GM19099 (cell line): ENCODE measurements around the gene HOXD8.

Experiments used
- POLR2A ChIP-seq: IDR thresholded peaks from 3 replicates; pipeline ENCODE4 v1.6.1; 2011; ENCODE audit warnings: low read depth; ENCODE audit not compliant: insufficient read length; ENCODE audit errors: extremely low read depth

HOXD8 gene

GRCh38 chr2:176158186-176158591 lies 28.7 kb downstream of the HOXD8 start:
- no peak for TF ChIP-seq POLR2A

- no peak for TF ChIP-seq POLR2A
Observed at GRCh38 chr2:176158855-176159662, 29.6 kb downstream of the HOXD8 start.

GRCh38 chr2:176159663-176160250 lies 30.3 kb downstream of the HOXD8 start:
- TF ChIP-seq POLR2A = no peak

- TF ChIP-seq POLR2A = no peak
Observed at GRCh38 chr2:176160251-176160985, 30.9 kb downstream of the HOXD8 start.

GRCh38 chr2:176160986-176161824 lies 31.7 kb downstream of the HOXD8 start:
- TF ChIP-seq POLR2A = no peak

- TF ChIP-seq POLR2A = no peak
Observed at GRCh38 chr2:176161825-176162626, 32.5 kb downstream of the HOXD8 start.

GRCh38 chr2:176162911-176163671 lies 33.6 kb downstream of the HOXD8 start:
- TF ChIP-seq POLR2A = no peak

GRCh38 chr2:176163672-176164056 lies 34.2 kb downstream of the HOXD8 start:
- no peak for TF ChIP-seq POLR2A

- no peak for TF ChIP-seq POLR2A
Observed at GRCh38 chr2:176164201-176164600, 34.7 kb downstream of the HOXD8 start.

- TF ChIP-seq POLR2A = no peak
Observed at GRCh38 chr2:176164611-176165369, 35.3 kb downstream of the HOXD8 start.

GRCh38 chr2:176165370-176166050 lies 36.0 kb downstream of the HOXD8 start:
- no peak for TF ChIP-seq POLR2A

GRCh38 chr2:176166272-176166671 lies 36.8 kb downstream of the HOXD8 start:
- TF ChIP-seq POLR2A = no peak
